HT-29 (cell line): ENCODE data around the gene SUCNR1. TPM values are rescaled to one million over a fixed set of nuclear protein-coding genes. Genes with fewer than 3 reads are reported as not detected.

Experiments used
- total RNA-seq: library from RNA; depleted of rRNA; stranded (reverse); fragments of >200 nt; shearing (Covaris generic); gene quantifications from 2 replicates; pipeline ENCODE4 v1.2.3, GENCODE V29; 2014; rRNA removed

SUCNR1 gene
- total RNA-seq, 1 experiment from 2014 or later: 0.08 TPM

Other genes with a start within 250 kb of the SUCNR1 start
- not detected in 2 replicates for gene AADACL2, start 139.7 kb upstream of the SUCNR1 start, total RNA-seq
- 0.08 and 3.8 TPM in 2 replicates for gene AADAC, start 59.5 kb upstream of the SUCNR1 start, total RNA-seq